Measurements from ENCODE around the gene DNAJC2.

Gene DNAJC2

DNA sequence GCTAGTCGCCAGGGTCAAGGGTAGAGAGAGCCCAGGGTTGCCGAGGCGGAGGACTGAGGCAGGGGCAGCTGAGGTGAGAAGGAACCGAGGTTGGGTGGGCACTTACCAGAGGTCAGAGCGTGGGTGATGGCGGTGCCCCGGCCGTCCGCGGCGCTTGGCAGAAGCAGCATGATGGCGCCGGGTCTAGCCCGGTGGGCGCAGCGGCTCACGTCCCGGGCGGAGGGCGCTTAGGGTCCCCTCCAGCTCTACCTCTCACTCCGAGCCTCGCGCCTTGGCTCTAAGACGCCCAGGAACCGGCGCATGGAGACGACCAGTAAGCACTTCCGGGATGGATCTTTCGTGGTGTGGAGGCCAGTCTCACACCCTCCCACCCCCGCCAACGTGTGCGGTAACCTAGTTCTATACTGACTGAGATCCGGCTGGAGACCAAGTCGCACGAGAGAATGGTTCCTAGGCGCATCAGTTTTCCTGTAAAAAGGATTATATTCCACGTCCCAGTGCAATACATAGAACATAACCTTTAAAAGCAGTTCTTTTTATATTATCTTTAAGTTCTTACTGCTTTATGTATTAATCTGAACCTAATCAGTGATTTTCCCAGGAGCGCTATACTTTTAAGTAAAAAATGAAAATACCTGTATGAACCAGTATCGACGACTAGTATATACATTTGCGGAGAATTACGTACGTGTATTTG, at the start of gene DNAJC2:
DNAJC2 (minus strand) TSS at position 315 of the 697 bp plus-strand sequence; CDS start at position 170, 145 bp downstream.
- DNase-seq: peak; percentile 92 to 95

GRCh38 chr7:103391976-103392375, 47.4 kb upstream of the DNAJC2 start:
- DNase-seq: no peak

DNA sequence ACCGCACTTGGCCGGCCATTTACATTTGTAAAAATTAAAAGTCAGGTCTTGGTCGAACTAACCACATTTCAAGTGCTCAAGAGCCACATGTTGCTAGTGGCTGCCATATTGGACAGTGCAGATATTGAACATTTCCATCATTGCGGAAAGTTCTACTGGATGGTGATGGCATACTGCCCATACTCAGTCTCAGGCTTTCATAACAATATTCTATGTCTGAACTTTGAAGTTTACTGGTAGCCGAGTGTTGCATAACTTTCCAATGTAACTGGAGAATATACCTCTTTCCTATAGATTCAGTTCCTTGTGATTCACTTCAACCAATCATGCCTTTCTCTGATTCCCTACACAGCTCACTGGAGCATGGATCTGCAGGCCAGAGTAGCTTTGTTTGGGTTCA, 46.6 kb upstream of the DNAJC2 start:
- no peak for DNase-seq

- no peak for DNase-seq
These were observed 44.7 kb upstream of the DNAJC2 start for GRCh38 chr7:103389263-103389662.

DNA sequence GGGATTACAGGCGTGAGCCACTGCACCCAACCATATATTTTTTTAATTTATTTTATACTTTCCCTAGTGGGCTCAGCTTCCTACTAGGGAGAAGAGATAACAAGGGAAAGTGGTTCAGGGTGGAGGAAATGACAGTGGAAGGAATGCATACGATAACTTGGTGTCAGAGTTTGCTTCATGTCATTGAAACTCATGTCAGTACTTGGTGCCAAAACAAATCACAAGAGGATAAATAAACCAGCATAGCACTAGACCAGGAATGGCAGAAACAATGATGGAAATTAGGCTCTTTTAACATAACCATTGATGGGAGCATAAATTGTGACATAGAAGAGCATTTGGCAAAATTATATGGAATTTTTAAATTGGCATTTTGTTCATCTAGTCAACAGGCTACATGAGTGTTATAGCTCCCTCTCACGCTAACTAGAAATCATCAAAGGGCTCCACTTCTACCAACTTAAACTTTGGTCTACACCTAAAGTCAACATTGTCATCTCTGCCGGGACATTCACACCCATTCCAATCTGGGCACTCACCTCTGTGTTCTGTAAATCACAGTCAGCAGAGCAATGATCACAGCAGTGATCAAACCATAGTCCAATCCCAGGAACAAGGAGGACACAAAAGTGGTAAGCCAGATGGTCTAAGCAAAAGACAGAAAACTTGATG, 44.0 kb upstream of the DNAJC2 start:
- DNase-seq: no peak

GRCh38 chr7:103387242-103387641, 42.7 kb upstream of the DNAJC2 start:
- DNase-seq: no peak

DNA sequence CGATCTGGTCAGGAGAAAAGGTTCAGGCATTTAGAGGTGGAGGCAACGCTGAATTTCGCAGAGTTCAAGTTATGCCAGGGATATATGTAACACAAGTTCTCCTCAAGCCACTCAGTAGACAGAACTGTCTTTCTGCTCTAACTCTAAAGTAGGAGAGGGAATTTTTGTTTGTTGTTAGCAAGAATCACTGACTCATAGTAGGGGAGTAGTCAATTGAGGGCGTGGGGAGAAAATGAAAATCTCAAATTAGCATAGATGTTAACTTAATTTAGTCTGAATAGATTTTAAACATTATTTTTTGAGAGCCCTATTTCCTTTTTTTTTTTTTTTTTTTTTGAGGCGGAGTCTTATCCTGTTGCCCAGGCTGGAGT, 37.5 kb upstream of the DNAJC2 start:
- no peak for DNase-seq

- no peak for DNase-seq
These were observed 36.9 kb upstream of the DNAJC2 start for GRCh38 chr7:103381280-103382031.

GRCh38 chr7:103380395-103381191, 36.0 kb upstream of the DNAJC2 start:
- no peak for DNase-seq

DNA sequence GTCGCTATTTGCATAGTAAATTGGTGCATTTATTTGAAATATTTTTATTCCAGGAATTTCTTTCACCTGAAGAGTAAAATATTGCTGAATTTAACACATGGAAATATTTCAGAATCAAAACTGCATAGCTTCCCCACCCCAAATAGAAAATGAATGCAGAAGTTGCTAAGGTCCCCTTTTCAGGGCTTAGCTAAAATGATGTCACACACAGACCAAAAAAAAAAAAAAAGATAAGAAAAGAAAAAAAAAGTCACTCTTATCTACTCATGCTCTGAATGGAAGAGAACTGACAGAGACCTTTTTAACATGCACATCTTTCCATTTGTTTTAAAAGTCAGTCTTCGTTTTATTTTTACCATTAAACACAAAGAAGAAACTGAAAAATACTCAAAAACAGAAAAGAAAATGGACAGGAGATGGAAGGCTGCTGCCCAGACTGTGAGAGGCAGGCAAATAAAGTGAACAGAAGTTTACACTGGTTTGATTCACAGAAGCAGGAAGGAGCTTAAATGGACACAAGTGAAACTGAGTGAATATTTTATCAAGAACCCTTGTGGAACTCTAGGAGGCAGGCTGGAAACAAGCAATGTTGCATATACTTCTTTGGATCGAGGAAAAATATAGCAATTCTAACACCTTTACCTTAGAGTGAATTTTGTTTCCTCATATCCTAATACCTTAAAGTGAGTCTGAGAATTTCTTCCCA, 34.9 kb upstream of the DNAJC2 start:
- no peak for DNase-seq

DNA sequence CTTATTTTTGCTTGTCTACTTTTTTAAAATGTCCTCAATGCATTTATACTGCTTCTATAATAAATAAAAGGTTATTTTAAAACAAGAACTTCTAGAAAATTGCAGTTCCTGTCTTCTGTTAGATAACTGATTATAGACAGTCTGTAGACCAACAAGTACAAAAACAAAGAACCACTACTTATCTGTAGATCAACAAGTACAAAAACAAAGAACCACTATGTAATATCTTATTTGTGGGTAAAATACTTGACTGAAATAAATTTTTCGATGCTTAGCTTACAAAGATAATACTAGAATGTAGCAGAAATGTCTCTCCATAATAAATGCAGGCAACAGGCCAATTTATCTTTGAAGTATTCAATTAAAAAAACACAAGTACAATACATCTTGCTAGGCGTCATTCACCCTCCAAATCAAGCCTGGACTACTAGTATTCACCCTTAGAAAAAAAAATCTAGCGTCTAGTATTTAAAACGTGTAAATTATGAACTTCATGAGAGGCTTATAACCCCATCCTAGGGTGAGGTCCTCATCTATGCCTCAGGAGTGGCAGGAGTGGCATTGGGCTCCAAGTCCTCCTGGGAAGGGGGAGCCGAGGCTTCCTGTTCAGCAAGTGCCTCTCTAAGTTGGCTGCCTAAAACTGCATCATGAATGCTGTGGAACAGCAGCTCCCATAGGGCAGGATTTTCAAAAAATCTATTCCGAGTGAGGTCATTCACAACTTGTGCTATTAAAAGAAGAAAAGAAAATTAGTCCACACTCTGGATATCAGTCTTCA, 29.5 kb upstream of the DNAJC2 start:
- no peak for DNase-seq

GRCh38 chr7:103369432-103369831, 24.9 kb upstream of the DNAJC2 start:
- no peak for DNase-seq

DNA sequence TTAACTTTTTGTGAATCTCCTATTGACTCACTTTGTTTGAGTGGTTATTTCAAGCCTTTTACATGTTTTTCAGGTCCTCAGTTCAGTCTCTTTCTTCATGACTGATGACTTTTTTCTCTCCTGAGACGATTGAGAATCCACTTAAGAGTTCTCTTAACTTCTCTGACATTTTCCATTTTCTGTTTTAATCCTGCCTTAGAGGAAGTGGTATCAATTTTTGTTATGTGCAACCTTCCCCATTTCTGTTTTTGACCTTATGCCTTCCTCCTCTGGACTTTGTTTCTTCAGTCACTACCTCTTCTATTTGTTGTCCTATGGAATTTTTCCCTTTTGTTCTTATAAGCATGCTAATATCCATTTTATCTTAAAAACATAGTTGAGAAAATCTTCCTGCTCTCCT, 5.2 kb upstream of the DNAJC2 start:
- DNase-seq: peak in 1 of 2 experiments; percentile 11

DNA sequence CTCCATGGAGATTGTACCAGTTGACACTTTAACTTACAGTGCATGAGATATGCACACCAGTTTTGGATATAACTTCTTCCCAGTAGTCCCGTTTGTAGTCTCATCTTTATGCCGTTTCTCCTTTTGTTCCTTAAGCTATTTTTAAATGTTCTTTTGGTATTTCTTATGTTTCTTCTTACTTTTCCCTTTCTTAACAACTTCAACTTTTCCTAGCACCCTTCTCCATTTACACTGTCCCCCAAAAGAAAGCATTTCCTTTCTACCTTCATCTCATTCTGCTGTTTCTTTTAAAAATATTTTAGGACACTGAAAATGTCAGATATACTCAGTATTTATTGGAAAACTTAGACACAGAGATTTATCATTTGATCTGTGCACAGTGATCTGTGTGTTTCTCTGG, 4.4 kb upstream of the DNAJC2 start:
- DNase-seq: no peak

DNA sequence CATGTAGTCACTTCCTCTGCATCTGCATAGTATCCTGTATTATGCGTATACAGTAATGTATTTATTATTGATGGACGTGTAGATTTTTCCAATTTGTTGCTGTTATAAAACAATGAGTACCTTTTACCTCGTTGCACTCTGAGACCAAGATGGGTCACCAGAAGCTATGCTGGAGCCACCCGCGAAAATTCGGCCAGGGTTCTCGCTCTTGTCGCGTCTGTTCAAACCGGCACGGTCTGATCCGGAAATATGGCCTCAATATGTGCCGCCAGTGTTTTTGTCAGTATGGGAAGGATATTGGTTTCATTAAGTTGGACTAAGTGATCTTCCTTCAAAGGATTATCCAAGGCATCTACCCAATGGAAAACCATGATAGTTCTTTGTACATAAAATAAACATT, 3.9 kb upstream of the DNAJC2 start:
- DNase-seq: no peak

DNA sequence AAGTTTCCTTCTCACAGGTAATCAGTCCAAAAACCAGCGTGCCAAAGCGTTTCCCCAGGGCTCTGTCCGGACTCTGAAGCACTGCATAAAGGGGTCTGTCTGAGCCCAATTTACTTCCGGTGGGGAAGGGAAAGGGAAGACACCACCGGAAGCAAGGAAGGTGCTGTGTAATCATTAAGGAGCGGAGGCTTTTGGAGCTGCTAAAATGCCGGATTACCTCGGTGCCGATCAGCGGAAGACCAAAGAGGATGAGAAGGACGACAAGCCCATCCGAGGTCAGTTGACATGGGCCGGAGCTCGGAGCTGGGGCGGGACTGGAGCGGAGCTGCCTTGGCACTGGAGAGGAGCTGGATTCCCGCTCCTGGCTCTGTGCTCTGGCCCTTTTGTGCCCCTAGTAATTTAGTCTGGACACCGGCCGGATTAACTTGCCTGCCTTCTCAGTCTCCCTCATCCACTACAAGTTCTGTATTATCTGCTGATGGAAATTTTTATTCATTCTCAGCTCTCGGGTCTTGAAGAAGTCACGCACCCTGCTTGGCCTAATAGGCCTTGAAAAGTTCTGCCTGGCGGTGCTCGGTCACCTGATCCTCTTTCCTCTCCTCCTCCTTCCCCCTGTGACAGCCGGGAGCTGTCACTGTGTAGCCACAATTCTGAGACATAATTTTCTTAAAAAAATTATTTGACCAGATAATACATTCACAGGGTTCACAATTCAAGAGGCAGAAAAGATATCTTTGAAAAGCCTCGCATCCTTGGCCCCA, 3.1 kb upstream of the DNAJC2 start, which contains the start of gene PSMC2:
PSMC2 (plus strand) TSS at position 137 of the 761 bp plus-strand sequence; CDS start at position 206, 69 bp downstream.
- DNase-seq: peak; percentile 93 to 94

DNA sequence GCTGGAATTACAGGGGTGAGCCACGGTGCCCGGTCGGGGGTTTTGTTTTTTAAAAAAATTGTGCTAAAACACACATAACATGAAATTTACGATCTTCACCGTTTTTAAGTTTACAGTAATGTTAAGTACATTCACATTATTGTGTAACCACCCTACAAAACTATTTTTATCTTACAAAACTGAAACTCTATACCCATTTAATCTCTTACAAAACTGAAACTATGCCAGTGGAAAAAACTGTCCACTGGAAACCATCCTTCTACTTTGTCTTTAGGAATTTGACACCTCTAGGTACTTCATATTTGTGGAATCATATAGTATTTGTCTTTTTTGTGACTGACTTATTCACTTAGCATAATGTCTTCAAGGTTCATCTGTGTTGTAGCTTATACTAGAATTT, 1.8 kb upstream of the DNAJC2 start:
- no peak for DNase-seq

DNA sequence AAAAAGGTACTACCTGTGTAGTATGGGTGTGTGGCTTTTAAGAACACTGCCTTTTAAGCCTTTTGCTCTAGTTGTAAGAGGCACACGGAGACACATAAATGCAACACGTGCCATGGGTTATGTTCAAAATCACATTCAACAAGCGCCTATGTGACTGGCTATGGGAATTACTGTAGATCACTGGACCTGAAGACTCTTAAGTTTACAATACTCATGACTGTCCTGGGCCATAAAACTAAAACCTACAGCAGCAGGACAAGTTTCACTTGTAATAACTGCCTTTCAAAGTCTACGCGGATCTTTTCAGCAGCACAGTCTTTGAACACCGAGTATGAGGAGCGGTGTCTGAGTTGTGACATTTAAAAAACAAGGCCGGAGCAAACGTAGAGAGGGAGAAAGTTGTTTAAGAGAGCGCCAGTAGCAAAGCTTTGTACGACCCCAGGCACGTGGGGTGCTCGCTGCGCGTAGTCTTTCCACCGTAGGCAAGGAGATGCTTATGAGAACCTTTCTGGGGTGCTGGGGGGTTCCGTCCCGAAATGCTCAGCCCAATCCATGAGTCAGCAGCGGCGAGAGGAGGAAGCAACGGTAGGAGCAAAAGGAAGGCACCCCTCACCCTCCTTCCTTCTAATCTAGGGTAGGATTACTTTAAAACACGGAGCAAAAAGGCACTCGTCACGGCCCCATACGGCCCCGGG, 662 bp downstream of the DNAJC2 start:
- peak; percentile 32 to 71 for DNase-seq

DNA sequence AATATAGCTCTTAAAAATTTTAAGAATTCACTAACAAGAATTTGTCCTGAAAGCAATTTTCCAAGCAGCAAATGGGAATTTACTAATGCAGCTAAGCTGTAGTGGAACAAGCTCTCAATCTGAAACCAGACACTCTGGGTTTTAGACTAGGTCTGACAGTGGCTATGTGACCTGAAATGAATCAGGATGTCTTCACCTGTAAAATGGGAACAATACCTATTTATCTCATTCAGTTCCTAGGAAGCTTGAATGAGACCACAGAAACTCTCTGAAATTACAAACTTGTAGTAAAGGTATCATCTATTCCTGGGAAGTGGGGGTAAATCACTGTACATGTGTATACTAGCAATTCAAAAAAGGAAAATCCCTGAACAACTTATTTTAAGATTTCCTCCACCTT, 1.2 kb downstream of the DNAJC2 start:
- DNase-seq: no peak

- no peak for DNase-seq
These were observed 3.1 kb downstream of the DNAJC2 start for GRCh38 chr7:103341466-103341865.

Data from Kasumi-1 (cell line).